ENCODE results near the gene UGT1A1.

The UGT1A1 gene

GRCh38 chr2:233821709-233822100 is 61.6 kb downstream of the UGT1A1 start:
- TF ChIP-seq ZNF274 (IDR thresholded peaks at IDR 0.05; ENCODE audit: low read depth, low read length) = no peak
- H3K4me3 ChIP-seq (ENCODE audit: low read length) = no peak overlapping the region

GRCh38 chr2:233822101-233822771 is 62.2 kb downstream of the UGT1A1 start:
- H3K4me3 ChIP-seq (ENCODE audit: low read length) = no peak overlapping the region
- no peak for TF ChIP-seq ZNF274 (IDR thresholded peaks at IDR 0.05; ENCODE audit: low read depth, low read length)
